Activated naive CD4-positive, alpha-beta T cell treated with anti-CD3 and anti-CD28 coated beads, Interleukin-2, amount 10 ng/mL, durations not matched to agents 7 days and 5 days (primary cell): ENCODE data around the gene SOX21.

Experiments
- CTCF ChIA-PET: fragments of 350-600 bp; sonication (Branson Sonifier 250); formaldehyde crosslinking; loops from one replicate; lab custom pipeline; 2021; ENCODE audit warnings: antibody characterized with exemption; lab: Charles Lee
- DNase-seq: peaks from one replicate; pipeline ENCODE4 v3.0.0-alpha.2; 2020
- H3K27ac Mint-ChIP-seq: one replicate; pipeline ENCODE4 v1.8.0; 2021; ENCODE audit warnings: mild to moderate bottlenecking, moderate library complexity, mixed read lengths
- H3K27me3 Mint-ChIP-seq: one replicate; pipeline ENCODE4 v1.8.0; 2021; ENCODE audit warnings: mild to moderate bottlenecking, mixed read lengths
- H3K36me3 Mint-ChIP-seq: one replicate; pipeline ENCODE4 v1.8.0; 2021; ENCODE audit warnings: mixed read lengths
- H3K4me1 Mint-ChIP-seq: one replicate; pipeline ENCODE4 v1.8.0; 2021; ENCODE audit warnings: mixed read lengths
- H3K4me3 Mint-ChIP-seq: one replicate; pipeline ENCODE4 v1.8.0; 2021; ENCODE audit warnings: mild to moderate bottlenecking, moderate library complexity, mixed read lengths
- H3K9me3 Mint-ChIP-seq: one replicate; pipeline ENCODE4 v1.8.0; 2021; ENCODE audit warnings: mixed read lengths

Gene SOX21

DNA sequence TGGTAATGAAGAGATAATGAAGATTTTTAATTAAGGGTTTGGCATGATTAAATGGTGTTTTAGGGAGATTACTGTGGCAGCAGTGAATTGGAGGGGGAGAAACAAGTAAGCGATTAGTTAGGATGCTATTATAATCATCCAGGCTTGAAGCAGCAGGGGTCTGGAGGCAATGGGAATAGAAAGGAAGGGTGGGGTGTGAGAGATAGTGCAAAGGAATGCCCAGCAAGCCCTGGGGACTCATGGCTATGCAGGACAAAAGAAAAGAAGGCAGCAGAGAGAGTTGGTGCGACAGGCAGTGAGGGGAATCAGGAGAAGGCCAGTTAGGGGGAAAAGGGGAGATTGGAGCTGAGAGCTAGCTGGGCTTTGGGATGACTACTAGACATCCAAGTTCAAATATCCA lies 34.5 kb downstream of the SOX21 start:
- no peak for DNase-seq
- no peaks in the 10 kb centered on the region for H3K36me3 Mint-ChIP-seq
- CTCF ChIA-PET, result no interaction called here
- no peaks in the 10 kb centered on the region for H3K4me1 Mint-ChIP-seq
- no peak overlapping the region for H3K27ac Mint-ChIP-seq
- no peaks in the 10 kb centered on the region for H3K9me3 Mint-ChIP-seq
- H3K4me3 Mint-ChIP-seq, result no peak overlapping the region
- peaks cover 20% of the 10 kb centered on the region for H3K27me3 Mint-ChIP-seq

DNA sequence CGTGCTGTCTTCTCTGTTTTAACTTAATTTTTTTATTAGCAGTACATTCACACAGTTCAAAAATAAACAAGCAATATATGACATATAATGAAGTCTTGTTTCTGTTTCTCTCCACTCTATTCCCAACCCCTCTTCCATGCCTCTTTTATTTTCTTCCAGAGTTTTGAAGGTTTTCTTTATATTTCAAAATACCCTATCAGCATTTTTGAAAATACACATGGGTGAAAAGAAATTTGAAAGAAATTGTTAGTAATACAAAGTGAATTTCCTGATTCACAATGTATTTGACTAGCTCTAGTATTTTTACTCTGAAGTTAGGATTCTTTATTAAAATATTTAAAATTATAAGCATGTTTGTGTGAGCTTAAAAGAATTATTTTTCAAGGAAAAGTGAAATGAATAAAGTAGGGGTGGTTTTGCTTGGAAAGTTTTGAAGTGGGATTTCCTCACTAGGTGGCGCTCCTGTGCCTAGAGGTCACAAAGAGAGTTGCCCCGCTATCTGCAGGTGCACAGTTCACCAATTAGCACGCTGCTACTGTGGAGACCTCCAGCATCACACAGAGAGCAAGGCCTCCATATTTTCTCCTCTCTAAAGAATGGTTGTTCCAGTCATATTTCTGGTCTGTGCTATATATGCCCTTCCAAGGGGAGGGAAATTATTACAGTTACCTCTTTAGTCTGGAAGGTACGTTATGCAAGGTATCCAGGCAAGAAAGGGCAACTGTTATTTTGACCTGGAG lies 37.6 kb downstream of the SOX21 start:
- CTCF ChIA-PET, result interaction anchor here (1.0 to 3.0 kb wide), 8 partner anchors 9 to 729 kb away, joined by 3 to 13 read pairs (median 4); no protein-coding TSS in a partner anchor
- H3K27me3 Mint-ChIP-seq, result peaks cover 17% of the 10 kb centered on the region
- H3K9me3 Mint-ChIP-seq, result no peaks in the 10 kb centered on the region
- peak; percentile 67 for DNase-seq
- H3K27ac Mint-ChIP-seq, result no peak overlapping the region
- no peak overlapping the region for H3K4me3 Mint-ChIP-seq
- no peaks in the 10 kb centered on the region for H3K4me1 Mint-ChIP-seq
- no peaks in the 10 kb centered on the region for H3K36me3 Mint-ChIP-seq

DNA sequence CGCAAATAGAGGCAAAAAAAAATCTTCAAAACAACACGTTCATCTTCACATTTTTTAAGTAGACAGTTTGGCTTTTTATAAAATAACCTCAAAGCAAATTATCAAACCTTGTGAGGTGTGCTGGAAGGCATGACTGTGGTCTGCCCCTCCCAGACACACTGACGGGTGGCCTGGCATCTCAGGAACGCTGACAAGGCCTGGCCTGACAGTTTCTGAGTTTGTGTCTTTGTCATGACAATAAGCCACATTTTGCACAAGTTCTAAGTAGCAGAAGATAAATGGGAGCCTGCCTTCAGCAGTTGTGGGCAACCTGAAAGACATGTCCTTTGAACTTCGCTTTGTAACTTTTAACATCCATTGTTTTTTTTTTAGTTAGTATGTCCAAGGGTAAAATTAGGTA lies 38.5 kb downstream of the SOX21 start:
- no peak for DNase-seq
- H3K9me3 Mint-ChIP-seq, result no peaks in the 10 kb centered on the region
- H3K27ac Mint-ChIP-seq, result no peak overlapping the region
- H3K36me3 Mint-ChIP-seq, result no peaks in the 10 kb centered on the region
- no peaks in the 10 kb centered on the region for H3K4me1 Mint-ChIP-seq
- CTCF ChIA-PET, result interaction anchor here (0.7 to 3.0 kb wide), 4 partner anchors 13 to 730 kb away, joined by 3 to 13 read pairs (median 3); no protein-coding TSS in a partner anchor
- H3K4me3 Mint-ChIP-seq, result no peak overlapping the region
- peaks cover 17% of the 10 kb centered on the region for H3K27me3 Mint-ChIP-seq

DNA sequence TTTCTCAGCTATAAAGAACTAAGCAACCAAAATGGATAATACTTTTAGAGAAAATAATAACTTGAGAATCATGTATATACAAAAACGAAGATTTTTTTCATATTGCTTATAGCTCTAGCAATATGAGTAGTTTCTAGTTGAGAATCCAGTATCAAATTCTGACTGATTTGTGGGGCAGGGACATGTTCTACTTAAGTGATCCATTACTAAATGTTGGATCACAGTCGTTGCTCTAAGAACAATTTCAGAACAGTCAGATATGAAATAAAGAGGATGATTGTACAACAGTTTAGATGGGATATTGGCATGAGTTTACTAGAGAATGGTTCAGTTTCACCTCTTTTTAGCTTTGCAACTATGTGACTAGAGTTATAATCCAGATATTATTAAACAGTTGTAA lies 39.9 kb downstream of the SOX21 start:
- Mint-ChIP-seq H3K4me3 (no peak overlapping the region), H3K36me3 (no peaks in the 10 kb centered on the region)
- CTCF ChIA-PET, result interaction anchor here (0.8 to 1.7 kb wide), 3 partner anchors 11 to 732 kb away, joined by 3 to 4 read pairs (median 4); no protein-coding TSS in a partner anchor

DNA sequence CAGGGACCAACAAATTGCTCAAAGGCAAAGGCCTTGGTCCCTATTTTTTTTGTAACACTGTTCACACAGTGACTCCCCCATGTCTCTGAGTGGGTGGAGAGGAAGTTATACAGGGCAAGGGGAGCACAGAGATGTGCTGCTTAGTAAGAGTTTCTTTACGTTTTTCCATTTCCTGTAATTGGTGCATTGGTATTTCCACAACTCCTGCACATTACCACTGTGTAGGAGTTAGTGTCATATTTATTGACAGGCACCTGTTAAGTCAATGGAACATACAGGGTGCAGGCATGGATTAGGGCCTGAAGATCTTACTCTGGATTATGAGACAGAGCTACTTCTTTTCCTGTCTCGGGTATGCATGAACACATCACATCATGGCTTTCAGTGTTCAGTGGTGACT lies 45.2 kb downstream of the SOX21 start:
- no peak overlapping the region for H3K27ac Mint-ChIP-seq
- no peaks in the 10 kb centered on the region for H3K9me3 Mint-ChIP-seq
- no peak for DNase-seq
- peaks cover 5% of the 10 kb centered on the region for H3K4me1 Mint-ChIP-seq
- peaks cover 6% of the 10 kb centered on the region for H3K27me3 Mint-ChIP-seq
- H3K36me3 Mint-ChIP-seq, result no peaks in the 10 kb centered on the region
- CTCF ChIA-PET, result no interaction called here
- H3K4me3 Mint-ChIP-seq, result no peak overlapping the region

More for the DNA sequence above, 39.9 kb downstream of the SOX21 start:
- H3K4me1 Mint-ChIP-seq, result peaks cover under 1% of the 10 kb centered on the region
- no peaks in the 10 kb centered on the region for H3K9me3 Mint-ChIP-seq
- peaks cover 10% of the 10 kb centered on the region for H3K27me3 Mint-ChIP-seq
- no peak overlapping the region for H3K27ac Mint-ChIP-seq
- no peak for DNase-seq

DNA sequence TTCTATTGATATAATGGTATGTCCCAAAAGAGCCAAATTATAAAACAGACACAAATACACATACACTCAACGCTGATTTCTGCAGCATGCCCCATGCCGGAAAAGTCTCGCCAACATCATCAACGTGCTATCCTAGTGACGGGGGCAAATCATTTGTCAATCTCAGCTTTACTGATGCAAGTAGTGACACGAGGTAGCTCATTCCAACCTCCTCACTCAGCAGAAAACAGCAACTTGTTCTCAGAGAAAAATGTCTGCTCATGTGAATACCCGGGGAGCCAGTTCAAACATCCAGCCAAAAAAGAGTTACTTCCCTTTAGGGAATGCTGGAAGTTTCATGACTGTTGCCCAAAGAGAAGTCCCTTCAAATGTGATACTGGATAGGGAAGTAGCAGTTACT lies 46.3 kb downstream of the SOX21 start:
- no peak overlapping the region for H3K27ac Mint-ChIP-seq
- peaks cover 5% of the 10 kb centered on the region for H3K4me1 Mint-ChIP-seq
- CTCF ChIA-PET, result interaction anchor here (1.2 kb wide), 1 partner anchor 9 kb away, joined by 4 read pairs; no protein-coding TSS in a partner anchor
- H3K4me3 Mint-ChIP-seq, result no peak overlapping the region
- H3K36me3 Mint-ChIP-seq, result no peaks in the 10 kb centered on the region
- peaks cover 10% of the 10 kb centered on the region for H3K27me3 Mint-ChIP-seq
- no peak for DNase-seq
- H3K9me3 Mint-ChIP-seq, result no peaks in the 10 kb centered on the region

DNA sequence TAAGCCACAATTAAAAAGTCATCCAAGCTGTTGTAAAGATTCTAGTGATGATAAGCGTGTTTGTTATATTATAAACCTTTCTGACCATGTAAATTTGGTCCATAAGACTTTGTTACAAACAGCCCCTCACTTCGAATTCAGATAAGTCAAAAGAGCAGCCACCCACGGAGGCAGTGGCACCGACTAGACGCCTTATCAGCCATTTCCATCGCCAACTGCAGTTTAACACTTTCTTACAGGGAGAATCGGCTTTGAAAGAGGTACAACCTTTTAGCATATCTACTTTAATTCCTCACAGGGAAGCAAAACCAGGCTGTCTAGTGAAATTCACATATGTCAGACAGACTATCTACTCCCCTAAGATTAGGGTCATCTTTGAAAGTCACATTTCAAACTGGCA lies 47.5 kb downstream of the SOX21 start:
- peaks cover 10% of the 10 kb centered on the region for H3K27me3 Mint-ChIP-seq
- no peak for DNase-seq
- CTCF ChIA-PET, result no interaction called here
- H3K9me3 Mint-ChIP-seq, result no peaks in the 10 kb centered on the region
- no peak overlapping the region for H3K4me3 Mint-ChIP-seq
- no peak overlapping the region for H3K27ac Mint-ChIP-seq
- peaks cover 5% of the 10 kb centered on the region for H3K4me1 Mint-ChIP-seq
- H3K36me3 Mint-ChIP-seq, result no peaks in the 10 kb centered on the region

DNA sequence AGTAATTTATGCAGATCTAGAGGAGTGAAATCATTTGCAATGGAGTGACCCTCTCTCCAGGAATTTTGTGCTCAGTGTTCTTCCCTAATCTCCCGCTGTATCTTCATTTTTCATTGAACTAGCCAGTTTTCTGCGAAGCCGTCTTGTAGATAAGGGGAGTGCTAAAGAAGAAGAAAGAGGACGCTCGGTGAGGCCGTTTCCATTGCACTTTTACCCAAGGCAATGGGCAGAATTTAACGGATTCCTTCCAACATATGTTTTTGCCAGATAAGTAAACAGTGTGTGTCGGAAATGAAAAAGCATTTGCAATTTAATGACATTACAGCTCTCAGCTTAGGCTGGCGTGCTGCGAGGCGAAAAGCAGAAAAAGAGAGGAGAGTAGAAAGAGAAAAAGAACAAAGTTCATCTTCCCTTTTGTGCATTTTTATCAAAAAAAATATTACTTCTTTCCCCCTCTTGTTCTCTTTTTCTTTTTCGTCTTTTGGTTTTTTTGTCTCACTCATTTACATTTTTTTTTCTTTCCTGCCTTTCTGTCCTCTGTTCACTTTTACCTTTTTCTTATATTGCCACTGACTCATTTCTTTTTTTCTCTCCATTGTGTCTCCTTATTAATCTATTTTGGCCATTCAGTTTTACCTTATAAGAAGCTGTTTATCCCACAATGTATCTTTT lies 49.9 kb downstream of the SOX21 start:
- Mint-ChIP-seq H3K27ac (no peak overlapping the region), H3K27me3 (peaks cover 15% of the 10 kb centered on the region), H3K4me3 (no peak overlapping the region), H3K36me3 (no peaks in the 10 kb centered on the region), H3K4me1 (peaks cover 4% of the 10 kb centered on the region), H3K9me3 (no peaks in the 10 kb centered on the region)
- CTCF ChIA-PET, result interaction anchor here (1.3 kb wide), 1 partner anchor 9 kb away, joined by 4 read pairs; no protein-coding TSS in a partner anchor
- DNase-seq, result no peak

DNA sequence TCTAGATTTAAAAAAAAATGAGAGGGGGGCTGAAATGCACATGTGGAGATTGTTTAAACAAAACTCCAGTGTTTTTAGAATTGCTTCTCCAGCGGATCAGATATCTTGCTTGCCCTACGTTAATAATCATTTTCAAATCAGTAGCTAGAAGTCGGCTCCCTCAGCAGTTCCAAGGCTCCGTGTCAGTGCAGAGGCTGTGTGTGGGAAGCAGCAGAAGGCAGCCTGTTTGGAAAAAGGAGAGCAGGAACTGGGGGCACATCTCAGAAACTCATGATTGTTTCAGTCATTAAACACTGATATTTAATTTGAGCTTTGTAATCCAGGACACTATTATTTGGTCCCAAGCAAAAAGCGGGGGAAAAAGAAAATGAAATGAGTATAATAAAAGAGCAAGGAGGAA lies 50.9 kb downstream of the SOX21 start:
- no peak overlapping the region for H3K27ac Mint-ChIP-seq
- H3K36me3 Mint-ChIP-seq, result no peaks in the 10 kb centered on the region
- no peak overlapping the region for H3K4me3 Mint-ChIP-seq
- no peaks in the 10 kb centered on the region for H3K9me3 Mint-ChIP-seq
- DNase-seq, result no peak
- peaks cover 15% of the 10 kb centered on the region for H3K27me3 Mint-ChIP-seq
- peaks cover 4% of the 10 kb centered on the region for H3K4me1 Mint-ChIP-seq
- CTCF ChIA-PET, result interaction anchor here (0.9 to 2.9 kb wide), 5 partner anchors 10 to 743 kb away, joined by 3 to 13 read pairs (median 4); no protein-coding TSS in a partner anchor

DNA sequence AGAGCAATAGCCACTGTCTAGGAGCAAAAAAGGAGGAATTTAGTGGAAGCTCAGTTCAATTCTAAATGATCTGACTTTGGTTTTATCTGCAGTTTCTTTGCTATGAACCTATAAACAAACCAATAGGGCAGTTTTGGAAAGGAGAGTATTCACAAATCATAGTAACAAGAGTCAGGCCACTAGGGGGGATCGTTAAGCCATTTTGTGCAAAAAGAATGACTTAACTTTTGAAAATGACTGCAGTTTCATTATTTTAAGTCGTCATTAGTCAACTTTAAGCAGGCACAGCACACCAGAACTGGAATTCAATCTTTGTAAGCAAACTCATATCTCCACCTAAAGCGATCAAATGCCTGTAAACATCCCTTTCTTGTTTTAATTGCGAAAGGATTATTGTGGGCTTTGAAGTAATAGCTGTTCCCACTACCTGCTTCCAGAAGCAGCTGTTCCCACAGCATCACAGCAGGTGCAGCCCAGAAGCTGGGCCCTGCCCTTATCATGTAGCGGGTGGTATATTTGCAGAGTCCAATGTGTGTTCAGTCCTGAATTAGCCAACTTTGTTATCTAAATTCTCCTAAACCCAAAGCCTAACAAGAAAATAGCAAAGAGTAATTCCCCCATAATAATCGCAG lies 51.5 kb downstream of the SOX21 start:
- Mint-ChIP-seq H3K4me1 (peaks cover 4% of the 10 kb centered on the region), H3K36me3 (no peaks in the 10 kb centered on the region), H3K27ac (no peak overlapping the region), H3K9me3 (no peaks in the 10 kb centered on the region), H3K27me3 (peaks cover 15% of the 10 kb centered on the region), H3K4me3 (no peak overlapping the region)
- no peak for DNase-seq
- CTCF ChIA-PET, result interaction anchor here (0.9 to 2.9 kb wide), 5 partner anchors 11 to 744 kb away, joined by 3 to 13 read pairs (median 4); no protein-coding TSS in a partner anchor
